ENCODE data around the gene PITPNM1.
"Not testable (repeated sequence)": the region's sequence is repeated elsewhere in the genome, so short reads cannot be mapped to it uniquely, and the experiment has no call there.

Gene PITPNM1

DNA sequence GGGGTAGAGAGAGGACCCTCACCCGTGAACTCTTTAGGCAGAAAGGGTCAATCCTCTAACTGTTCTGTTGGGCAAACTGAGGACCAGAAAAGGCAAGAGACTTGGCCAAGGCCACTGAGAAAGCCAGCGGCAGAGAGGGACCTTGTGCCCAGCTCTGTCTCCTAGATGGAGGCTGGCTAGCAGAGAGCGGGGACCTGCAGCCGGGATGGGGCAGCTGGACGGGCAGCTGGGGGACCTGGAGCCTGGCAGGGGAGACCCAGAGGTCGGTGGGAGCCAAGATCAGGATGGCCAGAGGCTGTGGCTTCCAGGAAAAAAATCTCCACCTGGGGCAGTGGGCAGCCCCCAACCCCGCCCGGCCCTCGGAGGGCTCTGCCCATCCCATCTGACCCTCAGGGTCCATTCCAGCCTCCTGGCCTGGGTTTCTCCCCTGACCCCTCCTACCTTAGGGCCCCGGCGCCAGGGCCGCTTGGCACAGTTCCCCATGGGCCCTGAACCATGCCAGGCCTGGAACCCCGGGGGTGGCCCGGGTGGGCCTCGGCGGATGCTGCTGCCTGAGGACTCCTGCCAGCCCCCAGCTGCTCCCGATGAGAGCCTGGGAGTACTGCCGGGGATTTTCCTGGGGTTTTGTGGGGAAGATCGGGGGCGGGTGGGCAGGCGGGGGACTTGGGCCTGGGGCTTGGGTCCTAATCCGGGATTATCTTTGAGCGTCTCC lies 17.8 kb upstream of the PITPNM1 start, which contains the start of gene CABP2:
CABP2 (minus strand) TSS at position 603 of the 712 bp plus-strand sequence; CDS start at position 483, 120 bp downstream.
- no peak for DNase-seq

DNA sequence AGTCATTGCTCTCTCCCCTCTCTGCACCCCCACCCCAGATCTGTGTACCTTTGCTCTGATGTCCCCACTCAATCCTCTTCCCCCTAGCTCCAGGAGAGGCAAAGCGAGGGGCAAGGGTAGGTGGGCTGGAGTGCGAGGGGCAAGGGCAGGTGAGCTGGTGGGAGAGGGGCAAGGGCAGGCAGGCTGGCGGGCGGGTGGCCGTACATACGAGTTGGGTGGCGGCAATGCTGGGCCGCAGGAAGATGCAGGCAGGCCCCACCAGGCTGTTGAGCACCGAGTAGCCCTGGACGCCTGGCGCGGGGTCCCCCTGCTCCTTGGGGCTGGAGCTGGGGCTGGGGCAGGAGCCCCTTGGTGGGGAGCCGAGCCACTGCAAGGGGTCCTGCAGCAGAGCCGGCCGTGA lies 17.2 kb upstream of the PITPNM1 start:
- DNase-seq: no peak

DNA sequence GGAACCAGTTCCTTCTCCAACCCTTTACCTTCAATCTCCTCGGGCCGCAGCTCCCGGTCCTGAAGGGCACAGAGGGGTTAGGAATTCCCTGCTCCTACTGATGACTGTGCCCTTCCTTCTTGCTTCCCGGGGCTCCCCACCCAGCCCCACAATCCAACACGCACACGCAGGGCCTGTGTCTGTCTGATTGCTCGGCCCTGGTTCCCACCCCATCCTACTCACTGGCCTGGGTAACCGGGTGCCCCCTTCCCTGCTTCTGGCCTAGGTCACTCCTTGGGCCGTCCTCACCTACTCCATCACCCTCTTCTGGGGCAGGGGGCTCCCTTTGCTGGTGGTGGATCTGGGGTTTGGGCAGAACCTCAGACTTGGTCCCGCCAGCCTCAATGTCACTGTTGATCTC lies 16.8 kb upstream of the PITPNM1 start:
- no peak for DNase-seq

DNA sequence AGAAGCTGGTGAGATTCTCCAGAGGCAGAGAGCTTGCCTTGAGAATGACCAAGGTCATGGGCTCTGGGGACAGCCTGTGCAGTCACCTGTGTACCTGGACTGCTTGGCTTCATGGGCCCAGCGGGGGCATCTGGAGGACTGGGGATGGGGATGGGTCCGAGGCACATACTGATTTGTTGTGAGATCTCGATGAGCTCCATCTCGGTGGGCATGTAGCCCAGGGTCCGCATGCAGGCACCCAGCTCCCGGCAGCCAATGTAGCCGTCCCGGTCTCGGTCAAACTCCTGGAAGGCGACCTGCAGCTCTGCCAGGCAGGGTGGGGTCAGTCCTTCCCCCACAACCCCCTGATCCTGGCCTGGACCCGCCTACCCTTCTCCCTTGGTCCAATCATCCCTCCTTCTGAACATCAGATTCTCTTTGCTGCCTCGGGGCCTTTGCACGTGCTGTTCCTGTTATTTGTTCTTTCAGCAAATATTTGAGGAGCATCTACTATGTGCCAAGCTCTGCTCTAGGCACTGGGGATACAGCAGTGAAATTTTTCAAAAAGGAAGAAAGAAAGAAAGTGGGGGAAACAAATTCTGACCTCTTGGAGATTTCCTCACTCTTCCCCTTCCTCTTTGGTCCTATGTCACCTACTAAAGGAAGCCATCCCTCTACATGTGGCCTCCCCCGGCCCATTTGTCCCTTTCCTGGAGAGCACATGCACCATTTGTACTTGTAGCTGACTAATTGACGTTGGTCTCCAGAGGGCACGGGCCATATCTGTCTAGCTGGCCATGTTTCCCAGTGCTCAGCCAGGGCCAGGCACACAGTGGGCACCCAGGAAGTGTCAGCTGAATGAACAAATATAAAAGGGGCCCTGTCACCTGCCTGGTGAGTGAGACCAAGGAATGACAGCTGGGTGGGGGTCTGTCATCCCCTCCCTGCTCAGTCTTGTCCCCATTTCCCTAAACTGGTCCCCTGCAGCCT lies 16.0 kb upstream of the PITPNM1 start:
- DNase-seq: no peak

DNA sequence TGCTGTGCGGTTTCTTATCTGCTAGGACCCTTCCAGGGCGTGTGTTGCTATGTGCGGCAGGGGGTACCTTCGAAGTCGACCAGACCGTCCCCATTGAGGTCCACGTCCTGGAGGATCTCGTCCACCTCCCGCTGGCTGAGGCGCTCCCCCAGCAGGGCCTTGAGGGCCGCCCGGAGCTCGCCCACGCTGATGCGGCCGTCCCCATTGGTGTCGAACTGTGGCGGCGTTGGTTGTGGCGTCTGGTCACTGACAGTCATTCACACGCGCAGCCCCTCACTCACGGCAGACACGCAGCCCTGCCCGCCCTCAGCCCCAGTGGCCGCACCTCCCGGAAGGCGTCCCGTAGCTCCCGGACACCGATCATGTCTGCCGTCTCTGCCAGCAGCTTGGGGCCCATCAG lies 14.6 kb upstream of the PITPNM1 start:
- no peak for DNase-seq

DNA sequence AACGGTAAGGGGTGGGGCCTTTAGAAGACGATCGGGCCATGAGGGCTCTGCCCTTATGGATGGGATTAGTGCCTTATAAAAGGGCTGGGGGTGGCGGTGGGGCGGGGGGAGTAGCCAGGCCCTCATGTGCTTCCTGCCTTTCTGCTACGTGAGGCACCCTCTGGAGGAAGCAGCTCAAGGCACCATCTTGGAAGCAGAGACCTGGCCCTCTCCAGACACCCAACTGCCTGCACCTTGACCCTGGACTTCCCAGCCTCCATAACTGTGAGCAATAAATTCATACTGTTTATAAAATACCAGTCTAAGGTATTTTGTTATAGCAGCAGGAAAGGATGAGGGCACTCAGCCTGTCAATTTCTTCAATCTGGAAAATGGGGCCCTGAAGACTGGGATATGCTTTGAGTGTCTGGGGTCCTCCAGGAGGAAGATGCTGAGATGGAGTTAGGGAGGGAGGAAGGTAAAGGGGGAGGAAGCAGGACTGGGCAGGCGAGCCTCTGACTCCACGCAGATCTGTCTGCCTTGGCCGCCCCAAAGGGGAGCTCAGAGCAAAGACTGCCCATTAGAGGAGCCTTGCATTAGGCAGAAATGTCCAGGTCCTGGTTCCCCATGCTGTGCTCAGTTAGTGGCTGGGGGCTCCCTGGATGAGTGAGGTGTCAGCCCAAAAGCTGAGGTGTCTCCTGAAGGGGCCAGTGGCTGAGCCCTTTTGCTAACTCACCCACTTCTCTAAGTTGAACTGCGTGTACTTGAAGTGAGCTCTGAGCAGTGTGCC lies 12.8 kb upstream of the PITPNM1 start:
- DNase-seq: no peak

DNA sequence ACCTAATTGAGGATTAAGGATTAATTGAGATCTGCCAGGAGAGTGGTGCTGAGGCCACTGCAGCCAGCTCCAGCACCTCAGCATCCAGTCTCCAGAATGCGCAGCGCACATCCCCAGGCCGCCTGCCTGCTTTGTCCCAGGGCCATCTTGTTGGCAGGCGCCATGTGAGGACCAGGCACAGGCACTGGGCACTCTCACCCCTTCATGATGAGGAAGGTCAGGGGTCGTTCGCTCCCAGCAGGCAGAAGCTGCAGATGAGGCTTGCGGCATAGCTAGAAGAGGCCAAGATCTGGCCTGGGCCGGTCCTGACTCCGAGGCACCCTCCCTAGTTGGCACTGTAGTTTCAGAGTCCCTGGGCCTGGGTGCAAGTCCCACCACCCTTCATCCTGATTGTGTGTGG lies 11.6 kb upstream of the PITPNM1 start:
- DNase-seq: no peak

DNA sequence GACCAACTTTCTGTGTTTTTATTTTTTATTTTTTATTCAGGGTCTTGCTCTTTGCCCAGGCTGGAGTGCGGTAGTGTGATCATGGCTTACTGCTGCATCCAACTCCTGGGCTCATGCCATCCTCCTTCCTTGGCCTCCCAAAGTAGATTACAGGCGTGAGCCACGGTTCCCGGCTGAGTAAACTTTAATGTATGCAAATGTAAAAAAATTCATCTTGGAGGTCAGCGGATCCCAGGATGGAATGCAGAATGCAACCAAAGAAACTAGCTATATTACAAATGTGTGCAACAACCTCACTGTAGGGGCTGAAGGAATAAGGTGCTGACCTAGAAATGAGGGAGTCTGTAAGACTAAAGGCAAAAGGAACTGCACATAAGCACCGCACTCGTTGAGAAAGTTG lies 9.0 kb upstream of the PITPNM1 start:
- DNase-seq: no peak

DNA sequence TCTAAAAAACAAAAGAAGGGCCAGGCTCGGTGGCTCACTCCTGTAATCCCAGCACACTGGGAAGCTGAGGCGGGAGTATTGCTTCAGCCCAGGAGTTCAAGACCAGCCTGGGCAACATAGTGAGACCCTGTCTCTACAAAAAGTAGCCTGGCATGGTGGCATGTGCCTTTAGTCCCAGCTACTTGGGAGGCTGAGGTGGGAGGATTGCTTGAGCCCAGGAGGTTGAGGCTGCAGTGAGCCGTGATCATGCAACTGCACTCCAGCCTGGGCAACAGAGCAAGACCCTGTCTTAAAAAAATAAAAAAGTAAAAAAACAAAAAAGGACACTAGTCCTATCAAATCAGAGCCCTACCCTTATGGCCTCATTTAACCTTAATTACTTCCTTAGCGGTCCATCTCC lies 6.4 kb upstream of the PITPNM1 start:
- not testable (repeated sequence) for DNase-seq

DNA sequence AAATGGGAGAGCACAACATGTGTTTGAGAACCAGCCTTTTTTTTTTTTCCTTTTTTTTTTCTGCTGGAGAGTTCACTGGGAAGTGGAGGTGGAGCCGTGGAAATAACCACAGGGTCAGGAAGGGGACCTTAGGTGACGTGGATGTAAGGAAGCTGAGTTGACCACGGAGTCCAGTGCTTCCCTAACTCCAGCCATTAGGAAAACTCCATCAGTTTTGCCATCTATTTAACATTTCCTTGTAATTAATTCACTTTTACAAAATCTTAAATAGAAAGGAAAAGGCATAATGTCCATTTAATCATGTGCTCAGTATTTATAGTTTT lies 4.8 kb upstream of the PITPNM1 start:
- DNase-seq: no peak

DNA sequence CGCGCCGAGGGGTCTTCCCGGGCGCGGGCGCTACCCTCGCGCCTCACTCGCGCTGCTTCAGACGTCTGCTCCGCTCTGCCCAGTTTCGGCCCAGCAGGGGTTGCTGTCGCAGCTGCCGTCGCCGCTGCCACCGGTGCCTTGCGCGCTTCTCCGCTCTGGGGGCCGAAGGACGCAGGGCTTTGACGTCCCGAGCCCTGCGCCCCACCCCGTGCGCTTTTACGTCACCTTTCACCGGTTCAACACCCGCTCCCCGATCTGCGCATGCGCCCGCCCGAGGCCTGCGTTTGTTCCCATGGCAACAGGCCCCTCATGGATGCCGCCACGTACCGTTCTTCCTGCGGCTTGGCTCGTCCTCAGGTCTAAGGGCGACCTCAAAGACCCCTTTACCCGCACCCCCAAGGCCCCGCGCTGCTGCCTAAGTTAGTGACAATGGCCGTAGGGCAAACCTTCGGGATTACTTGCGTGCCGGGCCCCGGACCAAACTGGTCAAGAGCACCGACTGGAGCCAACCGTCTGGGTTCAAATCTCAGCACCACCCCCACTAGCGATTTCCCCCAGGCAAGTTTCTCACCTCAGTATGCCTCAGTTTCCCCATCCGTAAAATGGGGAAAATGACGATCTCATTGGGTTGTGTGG lies 3.4 kb upstream of the PITPNM1 start:
- peak; percentile 99 for DNase-seq

DNA sequence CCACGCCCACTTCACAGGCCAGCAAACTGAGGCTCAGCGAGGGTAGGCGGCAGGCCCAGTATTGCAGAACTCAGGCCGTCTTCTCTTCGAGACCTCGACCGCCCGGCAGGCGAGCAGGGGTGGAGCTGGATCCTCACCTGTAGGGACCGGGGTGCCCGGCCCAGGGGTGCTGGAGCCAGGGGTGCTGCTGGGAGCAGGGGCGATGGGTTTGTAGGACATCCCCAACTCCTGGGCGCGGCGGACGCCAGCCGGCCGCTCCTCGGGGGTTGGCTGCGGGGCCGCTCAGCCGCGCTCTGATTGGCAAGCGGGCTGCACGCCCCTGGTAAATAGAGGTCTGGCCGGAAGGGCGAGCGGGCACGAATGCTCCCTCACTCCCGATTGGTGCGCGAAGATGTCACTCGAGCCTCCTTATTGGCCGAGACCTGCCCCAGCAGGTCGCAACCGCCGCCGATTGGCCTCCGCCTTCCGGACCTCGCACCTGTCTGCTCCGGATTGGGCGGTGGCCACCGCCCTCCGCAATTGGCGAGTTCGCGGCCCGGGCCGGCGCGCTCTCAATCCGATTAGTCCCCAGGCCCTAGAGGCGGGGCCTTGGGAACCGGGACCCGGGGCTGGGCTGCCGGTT lies 2.8 kb upstream of the PITPNM1 start, which contains the start of gene CDK2AP2:
CDK2AP2 (minus strand) TSS at position 299 of the 622 bp plus-strand sequence; CDS start at position 219, 80 bp downstream.
- peak; percentile 100 for DNase-seq

DNA sequence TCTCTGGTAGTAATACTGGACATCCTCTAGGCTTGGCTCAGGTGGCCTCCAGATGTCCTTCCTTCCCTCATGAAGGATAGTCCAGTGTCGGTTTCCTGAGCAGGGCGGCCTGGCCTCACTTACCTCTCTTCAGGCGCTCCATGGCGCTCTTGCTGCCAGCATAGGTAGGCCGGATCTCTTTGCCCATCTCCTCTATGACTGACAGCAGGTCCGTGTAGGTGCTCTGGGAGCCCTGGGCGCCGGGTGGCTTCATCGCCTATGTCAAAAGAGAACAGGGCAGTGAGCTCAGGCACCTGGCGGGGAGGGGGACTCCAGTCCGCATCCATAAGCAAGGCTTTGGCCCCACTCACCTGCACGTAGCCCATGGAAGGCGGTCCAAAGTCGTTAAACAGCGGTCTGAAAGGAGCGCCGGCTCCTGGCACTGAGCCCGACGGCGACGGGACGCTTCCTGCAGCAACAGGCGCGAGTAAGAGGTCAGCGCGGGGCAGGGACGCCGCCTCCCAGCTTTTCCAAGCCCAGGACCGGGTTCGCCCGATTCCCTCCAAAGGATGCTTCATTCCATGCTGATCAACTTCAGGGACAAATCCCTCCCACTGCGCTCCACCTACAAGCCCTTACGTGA lies 2.2 kb upstream of the PITPNM1 start:
- DNase-seq: no peak

DNA sequence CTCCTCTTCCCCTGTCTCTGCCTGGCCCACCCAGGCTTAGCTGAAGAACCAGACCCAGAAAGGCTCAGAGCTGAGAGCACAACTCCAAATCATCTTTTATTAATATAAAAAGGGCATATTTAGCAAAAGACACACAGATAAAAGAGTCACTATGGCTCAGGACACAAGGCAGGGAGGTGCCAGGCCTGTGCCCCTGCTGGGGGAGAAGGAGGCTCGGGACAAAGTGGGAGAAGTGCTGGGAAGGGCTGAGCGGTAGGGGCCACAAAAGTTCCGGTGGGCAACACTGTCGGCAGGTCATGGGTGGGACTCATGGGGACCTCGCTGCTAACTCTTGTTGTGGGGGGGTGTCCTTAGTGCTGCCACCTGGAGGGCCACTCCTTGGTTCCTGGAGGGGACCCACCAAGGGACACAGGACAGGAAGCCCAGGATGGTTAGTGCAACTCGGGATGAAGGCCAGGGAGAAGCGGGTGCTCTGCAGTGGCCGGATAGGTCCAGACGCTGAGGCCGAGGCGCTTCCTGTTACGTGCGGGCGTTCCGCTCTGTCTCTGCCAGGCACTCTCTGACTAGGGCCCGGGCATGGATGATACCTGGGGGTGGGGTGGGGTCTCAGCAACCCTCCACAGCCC lies 1.4 kb upstream of the PITPNM1 start:
- no peak for DNase-seq

DNA sequence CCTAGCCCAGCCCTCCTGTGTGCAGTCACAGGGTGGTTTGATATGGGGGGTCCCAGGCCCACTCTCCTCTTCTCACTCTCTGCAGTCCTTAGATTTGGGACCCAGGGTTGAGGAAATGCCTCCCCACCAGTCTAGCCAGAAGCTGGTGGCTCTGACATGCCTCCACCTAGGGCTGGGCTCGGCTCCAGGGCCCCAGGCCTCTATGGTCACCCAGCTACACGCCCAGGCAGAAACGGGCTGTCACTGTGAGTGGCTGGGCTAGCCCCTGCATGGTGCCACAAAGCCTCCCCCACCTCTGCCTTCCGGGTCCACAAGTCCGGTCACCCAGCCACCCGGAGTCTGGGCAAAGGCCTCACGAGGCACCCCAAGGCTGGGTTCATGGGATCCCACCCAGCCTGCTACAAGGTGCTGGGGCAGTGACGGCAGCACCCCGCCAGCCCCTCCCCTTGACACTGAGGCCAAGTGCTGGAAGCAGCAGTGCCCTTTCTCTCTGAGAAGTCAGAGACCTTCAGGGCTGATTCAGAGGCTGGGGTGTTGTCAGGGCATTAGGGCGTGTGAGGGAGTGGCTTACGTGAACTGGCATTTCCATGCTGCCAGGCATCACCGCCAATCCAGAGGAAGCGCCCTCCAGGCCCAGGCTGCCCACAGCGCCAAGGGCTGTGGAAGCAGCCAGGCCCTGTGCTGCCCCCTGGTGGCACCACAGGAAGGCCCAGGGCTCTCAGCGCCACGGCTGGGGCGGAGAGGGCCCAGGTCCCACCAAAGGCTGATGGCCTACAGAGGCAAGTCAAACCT lies 638 bp upstream of the PITPNM1 start:
- peak; percentile 96 for DNase-seq

DNA sequence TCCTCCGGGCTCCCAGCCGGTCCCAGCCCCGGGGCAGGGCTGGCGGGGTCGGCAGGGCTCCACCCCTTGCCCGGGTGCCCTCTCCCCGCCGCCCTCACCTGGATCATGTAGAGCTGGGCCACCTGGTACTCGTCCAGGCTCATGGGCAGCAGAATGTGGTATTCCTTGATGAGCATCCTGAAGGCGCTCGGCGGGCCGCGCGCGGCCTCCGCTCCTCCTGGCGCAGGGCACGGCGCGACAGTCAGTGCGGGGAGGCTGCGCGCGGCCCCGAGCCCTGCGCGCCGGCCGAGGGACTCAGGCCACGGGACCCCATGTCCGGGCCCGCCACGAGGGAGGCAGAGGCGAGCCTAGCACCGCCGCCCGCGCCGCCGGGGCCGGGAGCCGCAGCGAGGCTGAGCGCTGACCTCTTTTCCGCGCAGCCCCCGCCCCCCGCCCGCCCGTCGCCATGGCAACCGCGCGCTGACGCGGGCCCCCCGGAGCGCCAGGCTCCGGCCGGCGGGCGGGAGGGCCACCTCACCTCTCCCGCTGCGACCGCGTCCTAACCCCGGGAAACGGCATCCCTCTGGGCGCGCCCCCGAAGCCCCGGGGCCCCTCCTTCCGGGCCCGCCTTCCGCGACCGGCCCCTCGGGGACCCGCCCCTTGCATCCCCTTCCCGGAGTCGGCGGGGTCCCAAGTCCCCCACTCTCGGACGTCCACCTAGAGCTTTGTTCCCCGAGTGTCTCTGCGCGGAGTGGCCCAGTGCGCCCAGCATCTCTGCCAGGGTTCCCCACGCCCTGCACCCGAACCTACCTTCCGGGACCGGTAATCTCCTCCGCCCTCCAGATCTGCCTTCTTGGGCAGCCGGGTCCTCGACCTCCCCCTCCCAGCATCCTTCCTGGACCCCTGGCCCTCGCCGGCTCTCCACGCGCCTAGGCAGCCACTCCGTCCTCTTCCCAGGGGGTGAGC lies 886 bp downstream of the PITPNM1 start:
- DNase-seq: peak; percentile 44

DNA sequence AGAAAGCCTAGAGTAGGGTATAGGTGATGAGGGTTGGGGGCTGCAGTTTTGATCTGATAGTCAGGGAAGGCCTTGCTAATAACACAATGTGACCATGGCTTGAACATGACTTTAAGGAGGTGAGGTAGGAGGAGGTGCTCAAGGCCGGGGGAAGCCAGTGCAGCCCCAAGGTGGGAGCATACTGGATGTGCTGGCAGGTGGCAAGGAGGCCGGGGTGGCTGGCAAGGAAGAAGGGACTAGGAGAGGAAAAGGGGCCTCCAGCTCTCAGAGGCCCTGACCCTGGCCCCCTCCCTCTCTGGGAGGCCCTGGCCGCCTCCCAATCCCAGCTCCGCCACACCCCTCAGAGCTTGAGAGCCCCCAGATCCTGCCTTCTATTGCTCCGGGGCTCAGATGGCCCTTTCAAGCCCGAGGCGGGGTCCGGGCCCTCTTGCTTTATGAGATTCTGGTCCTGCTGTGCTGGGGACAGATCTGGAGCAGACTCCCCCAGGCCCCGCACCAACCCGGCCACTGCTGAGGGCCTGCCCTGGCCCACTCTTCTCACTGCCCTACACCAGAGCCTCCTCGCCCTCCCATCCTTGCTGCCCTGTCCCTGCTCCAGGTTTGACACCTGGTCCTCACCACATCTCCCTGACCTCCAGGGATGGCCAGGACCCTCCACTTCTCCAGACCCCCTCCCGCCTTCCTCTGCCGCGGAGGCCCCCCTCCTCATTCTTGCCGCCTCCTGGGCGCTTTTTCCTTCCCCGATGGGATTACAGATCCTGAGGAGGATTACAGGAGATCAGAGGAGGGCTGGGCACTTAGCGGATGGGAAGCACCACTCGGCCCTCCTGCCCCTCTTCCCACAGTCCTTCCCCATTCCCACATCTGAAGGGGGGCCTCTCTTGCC lies 1.8 kb downstream of the PITPNM1 start:
- DNase-seq: no peak

DNA sequence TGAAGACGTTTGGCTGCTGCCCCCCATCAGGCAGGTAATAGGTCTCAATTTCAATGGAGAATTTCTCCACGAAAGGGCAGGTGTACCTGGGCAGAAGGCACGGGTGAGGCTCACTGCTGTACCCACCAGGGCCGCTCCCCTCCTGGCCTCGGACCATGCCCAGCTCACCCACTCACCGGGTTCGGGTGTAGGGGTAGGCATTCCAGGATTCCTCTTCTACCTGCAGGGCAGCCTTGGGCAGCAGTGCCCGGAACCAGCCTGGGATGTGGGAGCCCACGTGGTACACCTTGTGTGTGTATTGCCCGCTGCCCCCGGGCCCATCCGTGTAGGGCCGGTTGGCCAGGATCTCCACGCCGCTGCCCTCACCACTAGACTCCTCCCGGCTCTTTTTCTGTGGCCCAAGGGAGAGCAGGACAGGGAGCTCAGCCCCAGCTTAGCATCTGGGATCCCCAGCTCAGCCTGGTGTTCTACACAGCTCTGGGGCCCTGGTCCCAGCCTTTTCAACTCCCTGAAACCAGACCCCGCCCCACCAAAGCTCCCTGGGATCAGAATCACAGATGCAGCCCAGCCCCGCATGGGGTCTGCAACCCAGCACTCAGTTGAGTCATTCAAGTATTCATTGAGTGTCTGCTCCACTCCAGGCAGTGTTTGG lies 2.7 kb downstream of the PITPNM1 start:
- no peak for DNase-seq
